Hypothalamus (tissue), 51 donors: ENCODE results near the gene EFS.
A peak's percentile ranks its signal among the peaks of the same experiment; 100 is the strongest.
"Not testable (repeated sequence)": the region's sequence is repeated elsewhere in the genome, so short reads cannot be mapped to it uniquely, and the experiment has no call there.

Experiments
- DNase-seq, 51 donors: peaks; one replicate each; lab custom pipeline; 2025; lab: John Stamatoyannopoulos, UW

The EFS gene

DNA sequence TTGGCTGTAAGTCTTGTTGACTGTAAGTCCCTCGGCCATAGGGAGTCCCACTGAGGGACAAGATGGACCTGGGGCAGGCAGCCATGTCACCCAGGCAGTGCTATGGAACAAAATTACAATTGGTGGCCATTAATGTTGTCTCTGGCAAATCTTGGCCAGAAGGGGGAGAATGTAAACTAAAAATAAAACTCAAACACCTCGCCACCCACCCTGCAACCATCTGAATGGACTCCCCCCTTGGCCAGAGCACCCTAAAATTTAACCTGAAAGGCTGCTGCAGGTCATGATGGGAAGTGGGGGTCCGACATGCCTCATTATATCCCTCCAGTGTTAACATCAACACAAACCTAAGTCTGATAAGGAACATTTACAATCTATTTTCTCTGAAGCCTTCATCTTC lies 20.5 kb downstream of the EFS start:
- DNase-seq: no peak

DNA sequence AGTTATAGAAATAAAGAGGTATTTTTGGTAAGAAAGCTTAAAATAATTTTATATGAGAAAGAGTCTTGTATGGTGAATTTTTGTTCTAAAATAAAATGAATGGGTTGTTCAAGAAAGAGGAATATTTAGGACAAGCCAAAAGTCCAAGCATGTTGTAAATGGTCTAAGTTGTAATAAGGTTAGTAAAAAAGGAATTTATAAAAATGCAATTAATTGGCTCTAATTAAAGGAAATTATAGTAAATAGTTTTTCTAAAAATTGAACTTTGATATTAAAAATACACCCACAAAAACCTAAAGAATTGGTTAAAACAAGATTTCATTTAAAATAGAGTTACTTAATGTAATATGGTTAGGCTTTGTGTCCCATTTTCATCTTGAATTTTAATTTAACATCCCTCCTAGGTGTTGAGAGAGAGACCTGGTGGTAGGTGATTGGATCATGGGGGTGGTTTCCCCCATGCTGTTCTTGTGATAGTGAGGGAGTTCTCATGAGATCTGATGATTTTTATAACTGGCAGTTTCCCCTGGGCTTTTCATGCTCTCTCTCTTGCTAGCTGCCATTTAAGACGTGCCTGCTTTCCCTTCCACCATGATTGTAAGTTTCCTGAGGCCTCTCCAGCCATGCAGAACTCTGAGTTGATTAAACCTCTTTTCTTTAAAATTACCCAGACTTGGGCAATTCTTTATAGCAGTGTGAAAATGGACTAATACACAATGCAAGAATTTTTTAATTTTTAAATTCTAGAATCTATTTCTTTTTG lies 25.3 kb downstream of the EFS start:
- no peak for DNase-seq

- DNase-seq: no peak
These were observed 29.3 kb downstream of the EFS start for GRCh38 chr14:23335623-23336022.

DNA sequence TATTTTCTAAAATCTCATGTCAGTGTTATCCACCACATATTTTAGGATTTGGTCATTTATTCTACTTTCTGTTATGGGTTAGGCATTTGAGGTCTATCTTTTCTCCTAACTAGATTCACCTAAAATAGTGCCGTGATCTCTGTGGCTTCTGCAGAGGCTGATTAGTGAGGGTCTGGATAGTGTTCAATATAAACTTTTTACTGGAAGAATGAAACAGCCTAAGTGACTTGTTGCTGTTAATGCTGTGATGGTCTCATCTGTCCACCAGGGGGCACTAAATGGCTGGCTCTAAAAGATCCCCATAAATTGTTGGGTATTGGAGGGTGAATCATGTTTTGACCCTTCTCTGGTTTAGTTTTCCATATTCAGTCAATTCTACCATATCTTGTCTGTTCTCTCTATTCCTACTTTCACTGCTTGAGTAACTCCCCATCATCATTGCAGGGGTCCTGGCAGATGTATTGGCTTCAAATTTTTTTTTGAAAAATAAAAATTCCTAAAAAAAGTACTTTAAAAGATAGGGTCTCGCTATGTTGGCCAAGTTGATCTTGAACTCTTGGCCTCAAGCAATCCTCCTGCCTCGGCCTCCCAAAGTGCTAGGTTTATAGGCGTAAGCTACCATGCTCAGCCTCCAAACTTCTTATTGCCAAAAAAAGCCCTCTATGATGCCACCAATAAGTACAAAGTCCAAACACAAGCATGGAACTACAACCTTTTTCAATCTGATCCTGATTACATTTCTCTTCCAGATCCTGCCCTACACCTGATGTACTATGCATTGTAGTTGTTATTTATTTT lies 36.8 kb downstream of the EFS start:
- peak in 39 of 51 donors; percentile 3 to 86 (median 49) for DNase-seq

DNA sequence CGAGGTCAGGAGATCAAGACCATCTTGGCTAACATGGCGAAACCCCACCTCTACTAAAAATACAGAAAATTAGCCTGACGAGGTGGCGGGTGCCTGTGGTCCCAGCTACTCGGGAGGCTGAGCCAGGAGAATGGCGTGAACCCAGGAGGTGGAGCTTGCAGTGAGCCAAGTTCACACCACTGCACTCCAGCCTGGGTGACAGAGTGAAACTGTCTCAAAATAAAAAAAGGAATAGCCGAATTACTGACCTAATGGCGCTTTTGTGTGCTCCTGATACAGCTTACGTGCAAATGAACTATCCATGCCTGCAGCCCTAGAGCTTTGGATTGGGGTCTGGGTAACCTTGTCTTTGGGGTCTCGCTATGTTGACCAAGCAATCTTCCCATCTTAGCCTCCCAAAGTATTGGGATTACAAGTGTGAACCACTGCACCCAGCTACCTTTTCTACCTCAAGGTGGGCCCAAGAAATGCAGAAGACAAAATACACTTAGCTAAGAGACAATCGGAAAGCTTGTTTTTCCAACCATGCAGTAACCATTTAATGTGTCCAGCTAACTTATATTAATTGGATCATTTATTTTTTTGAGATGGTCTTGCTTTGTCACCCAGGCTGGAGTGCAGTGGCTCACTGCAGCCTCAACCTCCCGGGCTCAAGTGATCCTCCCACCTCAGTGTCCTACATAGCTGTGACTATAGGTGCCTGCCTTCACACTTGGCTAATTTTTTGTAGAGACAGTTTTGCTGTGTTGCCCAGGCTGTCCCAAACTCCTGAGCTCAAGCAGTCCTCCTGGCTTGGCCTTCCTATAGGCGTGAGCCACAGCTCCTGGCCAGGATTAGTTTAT lies 38.3 kb downstream of the EFS start:
- DNase-seq: no peak

DNA sequence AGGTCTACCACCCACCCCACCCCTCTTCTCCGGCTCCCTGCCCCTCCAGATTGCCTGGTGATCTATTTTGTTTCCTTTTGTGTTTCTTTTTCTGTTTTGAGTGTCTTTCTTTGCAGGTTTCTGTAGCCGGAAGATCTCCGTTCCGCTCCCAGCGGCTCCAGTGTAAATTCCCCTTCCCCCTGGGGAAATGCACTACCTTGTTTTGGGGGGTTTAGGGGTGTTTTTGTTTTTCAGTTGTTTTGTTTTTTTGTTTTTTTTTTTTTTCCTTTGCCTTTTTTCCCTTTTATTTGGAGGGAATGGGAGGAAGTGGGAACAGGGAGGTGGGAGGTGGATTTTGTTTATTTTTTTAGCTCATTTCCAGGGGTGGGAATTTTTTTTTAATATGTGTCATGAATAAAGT lies 39.2 kb downstream of the EFS start:
- DNase-seq: not testable (repeated sequence)

GRCh38 chr14:23324993-23325392 lies 40.0 kb downstream of the EFS start:
- no peak for DNase-seq

GRCh38 chr14:23324455-23324846 lies 40.5 kb downstream of the EFS start:
- no peak for DNase-seq

- no peak for DNase-seq
These were observed 41.0 kb downstream of the EFS start for GRCh38 chr14:23323838-23324454.

DNA sequence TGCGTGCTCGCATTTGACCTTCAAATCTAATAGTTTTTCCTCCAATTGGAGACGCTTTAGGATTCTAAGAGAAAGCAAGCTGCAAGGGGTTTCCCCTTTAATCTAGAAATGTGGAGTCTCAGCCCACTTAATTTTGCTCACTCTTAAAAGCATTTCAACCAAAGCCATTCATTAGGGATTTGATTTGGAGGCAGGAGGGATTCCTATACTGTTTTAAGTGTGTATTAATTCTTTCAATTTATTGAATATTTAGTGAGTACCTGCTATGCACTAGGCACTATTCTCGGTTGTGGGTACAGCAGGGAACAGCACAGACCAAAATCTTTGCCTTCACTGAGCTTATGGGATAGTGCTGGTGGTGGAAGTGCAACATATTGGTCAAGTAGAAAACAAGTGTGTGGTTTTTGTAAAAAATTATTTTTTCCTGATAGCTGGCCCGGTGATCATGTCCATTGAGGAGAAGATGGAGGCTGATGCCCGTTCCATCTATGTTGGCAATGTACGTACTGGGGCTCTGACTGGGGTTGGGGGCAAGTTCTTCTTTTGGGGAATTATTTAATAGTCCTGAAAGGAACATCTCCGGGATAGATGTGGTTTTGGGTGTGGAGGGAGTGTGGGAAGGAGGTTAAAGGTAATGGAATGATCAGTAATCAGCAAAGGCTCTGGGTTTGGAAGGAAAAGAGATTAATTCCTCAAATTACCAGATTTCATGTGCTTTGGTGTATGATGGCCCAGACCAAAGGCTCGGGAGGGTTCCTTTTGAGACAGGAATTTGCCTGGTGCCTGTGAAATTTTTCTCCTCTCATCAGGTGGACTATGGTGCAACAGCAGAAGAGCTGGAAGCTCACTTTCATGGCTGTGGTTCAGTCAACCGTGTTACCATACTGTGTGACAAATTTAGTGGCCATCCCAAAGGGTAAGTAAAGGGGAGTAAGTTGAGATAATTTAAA lies 42.1 kb downstream of the EFS start:
- DNase-seq: no peak

GRCh38 chr14:23321572-23322547 lies 43.1 kb downstream of the EFS start:
- DNase-seq: peak in 22 of 51 donors; percentile 20 to 78 (median 66)

DNA sequence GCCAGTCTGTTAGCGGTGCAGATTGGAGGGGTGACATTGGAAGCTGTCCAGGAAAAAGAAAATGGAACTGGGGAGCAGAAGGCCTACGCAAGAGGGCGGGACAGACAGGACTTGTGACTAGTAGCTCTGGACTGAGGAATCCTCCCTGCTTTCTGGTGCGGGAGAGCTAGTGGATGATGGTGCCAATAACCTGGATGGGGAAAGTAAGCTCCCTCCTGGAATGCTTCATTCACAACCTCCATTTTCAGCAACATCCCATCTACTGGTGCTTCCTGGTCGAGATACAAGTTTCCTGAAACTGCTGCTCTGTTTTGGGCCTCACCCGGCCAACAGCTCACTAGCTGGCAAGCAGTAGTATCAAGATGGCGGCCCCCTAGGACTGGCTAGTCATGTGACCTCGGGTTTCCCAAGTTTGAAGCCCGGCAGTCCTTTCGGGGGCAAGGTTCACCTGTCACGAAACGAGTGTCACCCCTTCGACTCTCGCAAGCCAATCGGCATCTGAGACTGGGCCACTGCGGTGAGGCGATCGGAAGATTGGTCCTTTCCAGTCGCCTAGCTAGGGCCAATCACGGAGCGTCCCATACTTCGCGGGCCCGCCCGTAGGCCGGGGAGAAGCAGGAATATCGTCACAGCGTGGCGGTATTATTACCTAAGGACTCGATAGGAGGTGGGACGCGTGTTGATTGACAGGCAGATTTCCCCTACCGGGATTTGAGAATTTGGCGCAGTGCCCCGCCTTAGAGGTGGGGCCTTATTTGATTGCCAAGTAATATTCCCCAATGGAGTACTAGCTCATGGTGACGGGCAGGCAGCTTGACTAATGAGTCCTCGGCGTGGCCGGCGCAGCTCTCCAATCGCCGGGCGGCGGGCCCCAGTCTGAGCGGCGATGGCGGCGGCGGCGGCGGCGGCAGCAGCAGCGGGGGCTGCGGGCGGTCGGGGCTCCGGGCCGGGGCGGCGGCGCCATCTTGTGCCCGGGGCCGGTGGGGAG lies 44.1 kb downstream of the EFS start, which contains the start of gene PABPN1:
TSS of gene PABPN1 (plus strand) at position 874 of the 988 bp plus-strand sequence. CDS start at position 887, 13 bp downstream.
- peak; percentile 89 to 100 (median 99) for DNase-seq

DNA sequence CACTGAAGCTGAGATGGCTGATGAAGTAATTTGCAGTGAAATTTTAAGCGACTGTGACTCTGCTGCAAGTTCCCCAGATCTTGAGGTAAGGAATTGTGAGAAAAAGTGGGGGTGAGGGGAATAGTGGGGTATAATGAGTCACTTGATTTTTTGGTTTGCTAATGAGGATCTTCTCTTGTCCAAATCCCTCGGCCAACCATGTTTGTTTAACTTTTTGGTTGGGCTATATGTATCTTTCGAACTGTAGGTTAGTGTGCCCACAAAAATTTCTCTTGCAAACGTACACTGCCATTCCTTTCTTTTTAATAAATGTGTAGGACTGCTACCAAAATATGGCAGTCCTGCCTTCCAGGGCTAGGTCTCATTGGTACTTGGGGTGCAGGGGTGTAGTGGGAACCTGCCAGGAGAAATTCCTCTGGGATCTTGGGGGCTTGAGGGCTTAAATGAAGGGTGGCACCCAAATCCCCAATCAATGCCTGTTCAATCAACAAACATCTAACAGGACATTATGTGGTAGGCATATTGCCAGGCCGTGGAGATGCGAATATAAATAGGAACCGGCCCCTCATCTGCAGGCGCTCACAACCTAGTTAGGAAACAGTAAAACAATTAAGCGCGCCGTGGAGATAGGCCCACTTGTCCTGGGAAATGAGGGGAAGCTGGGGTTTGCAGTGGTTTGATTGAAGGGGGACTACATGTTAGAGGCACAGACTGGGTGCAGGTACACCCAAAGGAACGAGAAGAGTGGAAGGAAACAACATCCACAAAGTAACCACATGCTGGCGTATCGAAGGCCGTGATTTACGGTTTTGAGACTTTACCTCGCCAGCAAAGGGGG lies 45.0 kb downstream of the EFS start:
- DNase-seq: no peak

- no peak for DNase-seq
These were observed 48.7 kb downstream of the EFS start for GRCh38 chr14:23316300-23316699.

- no peak for DNase-seq
These were observed 54.4 kb downstream of the EFS start for GRCh38 chr14:23310546-23310945.
